ENCODE data around the gene DCUN1D3.

GRCh38 chr16:20902426-20902825 lies 2.3 kb upstream of the DCUN1D3 start:
- TF ChIP-seq, protein P1, sequence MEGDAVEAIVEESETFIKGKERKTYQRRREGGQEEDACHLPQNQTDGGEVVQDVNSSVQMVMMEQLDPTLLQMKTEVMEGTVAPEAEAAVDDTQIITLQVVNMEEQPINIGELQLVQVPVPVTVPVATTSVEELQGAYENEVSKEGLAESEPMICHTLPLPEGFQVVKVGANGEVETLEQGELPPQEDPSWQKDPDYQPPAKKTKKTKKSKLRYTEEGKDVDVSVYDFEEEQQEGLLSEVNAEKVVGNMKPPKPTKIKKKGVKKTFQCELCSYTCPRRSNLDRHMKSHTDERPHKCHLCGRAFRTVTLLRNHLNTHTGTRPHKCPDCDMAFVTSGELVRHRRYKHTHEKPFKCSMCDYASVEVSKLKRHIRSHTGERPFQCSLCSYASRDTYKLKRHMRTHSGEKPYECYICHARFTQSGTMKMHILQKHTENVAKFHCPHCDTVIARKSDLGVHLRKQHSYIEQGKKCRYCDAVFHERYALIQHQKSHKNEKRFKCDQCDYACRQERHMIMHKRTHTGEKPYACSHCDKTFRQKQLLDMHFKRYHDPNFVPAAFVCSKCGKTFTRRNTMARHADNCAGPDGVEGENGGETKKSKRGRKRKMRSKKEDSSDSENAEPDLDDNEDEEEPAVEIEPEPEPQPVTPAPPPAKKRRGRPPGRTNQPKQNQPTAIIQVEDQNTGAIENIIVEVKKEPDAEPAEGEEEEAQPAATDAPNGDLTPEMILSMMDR (IDR thresholded peaks at IDR 0.05), result no peak
- TF ChIP-seq POLR2A (IDR thresholded peaks at IDR 0.05), result no peak
